Liver (tissue), 2 donors: ENCODE data around the gene BRSK1.

Experiments used
- MAX ChIP-seq: IDR thresholded peaks from 2 replicates; pipeline ENCODE4 v1.6.1; 2016; ENCODE audit warnings: antibody characterized with exemption
- TF ChIP-seq, protein P1 (sequence below): fragments of 150-350 bp; IDR thresholded peaks from 2 replicates; pipeline ENCODE4 v1.5.1; 2017; ENCODE audit warnings: improper control_type of control experiment, low read depth, low read length; ENCODE audit not compliant: missing input control
- donor health status: healthy.

- TF ChIP-seq, protein P1, sequence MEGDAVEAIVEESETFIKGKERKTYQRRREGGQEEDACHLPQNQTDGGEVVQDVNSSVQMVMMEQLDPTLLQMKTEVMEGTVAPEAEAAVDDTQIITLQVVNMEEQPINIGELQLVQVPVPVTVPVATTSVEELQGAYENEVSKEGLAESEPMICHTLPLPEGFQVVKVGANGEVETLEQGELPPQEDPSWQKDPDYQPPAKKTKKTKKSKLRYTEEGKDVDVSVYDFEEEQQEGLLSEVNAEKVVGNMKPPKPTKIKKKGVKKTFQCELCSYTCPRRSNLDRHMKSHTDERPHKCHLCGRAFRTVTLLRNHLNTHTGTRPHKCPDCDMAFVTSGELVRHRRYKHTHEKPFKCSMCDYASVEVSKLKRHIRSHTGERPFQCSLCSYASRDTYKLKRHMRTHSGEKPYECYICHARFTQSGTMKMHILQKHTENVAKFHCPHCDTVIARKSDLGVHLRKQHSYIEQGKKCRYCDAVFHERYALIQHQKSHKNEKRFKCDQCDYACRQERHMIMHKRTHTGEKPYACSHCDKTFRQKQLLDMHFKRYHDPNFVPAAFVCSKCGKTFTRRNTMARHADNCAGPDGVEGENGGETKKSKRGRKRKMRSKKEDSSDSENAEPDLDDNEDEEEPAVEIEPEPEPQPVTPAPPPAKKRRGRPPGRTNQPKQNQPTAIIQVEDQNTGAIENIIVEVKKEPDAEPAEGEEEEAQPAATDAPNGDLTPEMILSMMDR = no peak
- TF ChIP-seq MAX = no peak
Measured at GRCh38 chr19:55312621-55313512, 29.1 kb downstream of the BRSK1 start.
